Measurements from ENCODE around the gene BICRA. TPM values are rescaled to one million over a fixed set of nuclear protein-coding genes. Genes with fewer than 3 reads are reported as not detected.
"Not testable (repeated sequence)": the region's sequence is repeated elsewhere in the genome, so short reads cannot be mapped to it uniquely, and the experiment has no call there.

BICRA gene
- polyA plus RNA-seq, 1 experiment, result 0.53 TPM

- ChIA-PET POLR2A (no interaction called here), CTCF (interaction anchor here (0.8 to 1.7 kb wide), 2 partner anchors 13 to 18 kb away, joined by 3 to 4 read pairs; partner anchors contain the start of gene EHD2)
- Histone ChIP-seq H3K36me3 (ENCODE audit: control insufficient read depth, insufficient read depth, low read length) (peaks cover 34% of the 10 kb centered on the region), H3K4me3 (ENCODE audit: low read depth, low read length) (no peak overlapping the region), H3K27me3 (ENCODE audit: control insufficient read depth, insufficient read depth, low read length) (no peaks in the 10 kb centered on the region)
- DNase-seq (ENCODE audit: low read depth), result no peak
- no peak for TF ChIP-seq CTCF (IDR thresholded peaks at IDR 0.05; ENCODE audit: insufficient read depth, low read depth, low read length)
Measured at GRCh38 chr19:47725759-47726401, 116.9 kb downstream of the BICRA start.

- ChIA-PET POLR2A (interaction anchor here (0.6 kb wide), 1 partner anchor 298 kb away, joined by 3 read pairs; no protein-coding TSS in a partner anchor), CTCF (interaction anchor here (0.7 to 0.8 kb wide), 3 partner anchors 11 to 17 kb away, joined by 3 read pairs; partner anchors contain the start of gene EHD2)
- H3K27me3 ChIP-seq (ENCODE audit: control insufficient read depth, insufficient read depth, low read length), result no peaks in the 10 kb centered on the region
- H3K4me3 ChIP-seq (ENCODE audit: low read depth, low read length), result no peak overlapping the region
- peak; percentile 40 for DNase-seq (ENCODE audit: low read depth)
- no peak for TF ChIP-seq CTCF (IDR thresholded peaks at IDR 0.05; ENCODE audit: insufficient read depth, low read depth, low read length)
- H3K36me3 ChIP-seq (ENCODE audit: control insufficient read depth, insufficient read depth, low read length), result peaks cover 35% of the 10 kb centered on the region
Measured at GRCh38 chr19:47726467-47726866, 117.5 kb downstream of the BICRA start.

GRCh38 chr19:47728295-47728694 lies 119.4 kb downstream of the BICRA start:
- H3K27me3 ChIP-seq (ENCODE audit: control insufficient read depth, insufficient read depth, low read length); DNase-seq (ENCODE audit: low read depth); POLR2A ChIA-PET; H3K4me3 ChIP-seq (ENCODE audit: low read depth, low read length): not testable (repeated sequence)
- peaks cover 33% of the 10 kb centered on the region for H3K36me3 ChIP-seq (ENCODE audit: control insufficient read depth, insufficient read depth, low read length)
- CTCF ChIA-PET, result interaction anchor here (0.7 to 1.9 kb wide), 4 partner anchors 9 to 16 kb away, joined by 3 to 8 read pairs (median 5); no protein-coding TSS in a partner anchor

- no peak for TF ChIP-seq CTCF (IDR thresholded peaks at IDR 0.05; ENCODE audit: insufficient read depth, low read depth, low read length)
- peak; percentile 69 for DNase-seq (ENCODE audit: low read depth)
- H3K4me3 ChIP-seq (ENCODE audit: low read depth, low read length), result no peak overlapping the region
- CTCF ChIA-PET, result interaction anchor here (0.7 to 1.9 kb wide), 5 partner anchors 11 to 21 kb away, joined by 3 to 8 read pairs (median 5); no protein-coding TSS in a partner anchor
- no peaks in the 10 kb centered on the region for H3K27me3 ChIP-seq (ENCODE audit: control insufficient read depth, insufficient read depth, low read length)
- peaks cover 33% of the 10 kb centered on the region for H3K36me3 ChIP-seq (ENCODE audit: control insufficient read depth, insufficient read depth, low read length)
- POLR2A ChIA-PET, result interaction anchor here (0.6 kb wide), 1 partner anchor 473 kb away, joined by 3 read pairs; the partner anchor contains the start of gene CCDC9
Measured at GRCh38 chr19:47729468-47729798, 120.5 kb downstream of the BICRA start.

- DNase-seq (ENCODE audit: low read depth), result no peak
Measured at GRCh38 chr19:47729799-47730520, 121.0 kb downstream of the BICRA start.

More at GRCh38 chr19:47729799-47730520, 121.0 kb downstream of the BICRA start:
- ChIA-PET CTCF (interaction anchor here (0.7 to 1.9 kb wide), 4 partner anchors 11 to 22 kb away, joined by 3 to 8 read pairs (median 4); no protein-coding TSS in a partner anchor), POLR2A (interaction anchor here (0.6 kb wide), 1 partner anchor 473 kb away, joined by 3 read pairs; the partner anchor contains the start of gene CCDC9)
- TF ChIP-seq CTCF (IDR thresholded peaks at IDR 0.05; ENCODE audit: insufficient read depth, low read depth, low read length), result no peak
- Histone ChIP-seq H3K36me3 (ENCODE audit: control insufficient read depth, insufficient read depth, low read length) (peaks cover 32% of the 10 kb centered on the region), H3K27me3 (ENCODE audit: control insufficient read depth, insufficient read depth, low read length) (no peaks in the 10 kb centered on the region), H3K4me3 (ENCODE audit: low read depth, low read length) (no peak overlapping the region)
